Activated CD4-positive, alpha-beta T cell treated with anti-CD3 and anti-CD28 coated beads, Interleukin-2, amount 10 ng/mL, durations not matched to agents 7 days and 5 days (primary cell): ENCODE measurements around the gene GRM7. TPM values are rescaled to one million over a fixed set of nuclear protein-coding genes. Genes with fewer than 3 reads are reported as not detected.

ENCODE experiments used
- CTCF ChIA-PET: fragments of 350-600 bp; sonication (Branson Sonifier 250); formaldehyde crosslinking; loops from one replicate; lab custom pipeline; 2021; ENCODE audit warnings: antibody characterized with exemption; lab: Charles Lee
- POLR2A ChIA-PET: fragments of 350-600 bp; sonication (Branson Sonifier 250); formaldehyde crosslinking; loops from one replicate; lab custom pipeline; 2021; ENCODE audit warnings: antibody characterized with exemption; lab: Charles Lee
- DNase-seq: peaks from one replicate; pipeline ENCODE4 v3.0.0-alpha.2; 2020
- H3K27ac Mint-ChIP-seq: one replicate; pipeline ENCODE4 v1.8.0; 2021; ENCODE audit warnings: mild to moderate bottlenecking, moderate library complexity, mixed read lengths
- H3K27me3 Mint-ChIP-seq: one replicate; pipeline ENCODE4 v1.8.0; 2021; ENCODE audit warnings: mixed read lengths
- H3K36me3 Mint-ChIP-seq: one replicate; pipeline ENCODE4 v1.8.0; 2021; ENCODE audit warnings: low read depth, mixed read lengths
- H3K4me1 Mint-ChIP-seq: one replicate; pipeline ENCODE4 v1.8.0; 2021; ENCODE audit warnings: mixed read lengths
- H3K4me3 Mint-ChIP-seq: one replicate; pipeline ENCODE4 v1.8.0; 2021; ENCODE audit warnings: mild to moderate bottlenecking, moderate library complexity, mixed read lengths
- H3K9me3 Mint-ChIP-seq: one replicate; pipeline ENCODE4 v1.8.0; 2021; ENCODE audit warnings: mixed read lengths
- total RNA-seq, 2 experiments: library from RNA; stranded (reverse); gene quantifications; one replicate each; pipeline ENCODE4 v1.2.3, GENCODE V29; 2021

The GRM7 gene
- total RNA-seq, 2 experiments from 2014 or later: not detected

- Mint-ChIP-seq H3K27ac (no peak overlapping the region), H3K9me3 (peaks cover 3% of the 10 kb centered on the region), H3K4me3 (no peak overlapping the region), H3K36me3 (no peaks in the 10 kb centered on the region), H3K4me1 (no peaks in the 10 kb centered on the region), H3K27me3 (no peaks in the 10 kb centered on the region)
- ChIA-PET POLR2A (no interaction called here), CTCF (no interaction called here)
- no peak for DNase-seq
These were observed 771.4 kb downstream of the GRM7 start for GRCh38 chr3:7632305-7632704.

DNA sequence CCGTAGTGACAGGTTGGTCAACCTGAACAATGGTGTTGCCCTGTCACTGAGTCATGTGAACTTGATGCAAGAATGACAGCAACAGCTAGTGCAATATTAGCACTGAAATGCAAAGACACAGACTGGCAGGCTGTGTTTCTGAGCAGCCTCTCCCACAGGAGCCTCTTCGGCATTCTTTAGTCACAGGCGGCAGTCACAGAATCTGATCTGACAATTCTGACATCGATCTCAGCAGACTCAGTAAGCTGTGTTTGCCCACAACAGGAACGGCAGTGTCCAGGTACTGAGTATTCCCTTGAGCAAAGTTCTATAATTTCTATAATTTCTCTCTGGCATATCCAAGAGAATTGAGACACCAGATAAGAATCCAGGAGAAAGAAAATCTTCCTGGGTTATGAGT, 776.8 kb downstream of the GRM7 start:
- H3K27me3 Mint-ChIP-seq: no peaks in the 10 kb centered on the region
- POLR2A ChIA-PET: no interaction called here

DNA sequence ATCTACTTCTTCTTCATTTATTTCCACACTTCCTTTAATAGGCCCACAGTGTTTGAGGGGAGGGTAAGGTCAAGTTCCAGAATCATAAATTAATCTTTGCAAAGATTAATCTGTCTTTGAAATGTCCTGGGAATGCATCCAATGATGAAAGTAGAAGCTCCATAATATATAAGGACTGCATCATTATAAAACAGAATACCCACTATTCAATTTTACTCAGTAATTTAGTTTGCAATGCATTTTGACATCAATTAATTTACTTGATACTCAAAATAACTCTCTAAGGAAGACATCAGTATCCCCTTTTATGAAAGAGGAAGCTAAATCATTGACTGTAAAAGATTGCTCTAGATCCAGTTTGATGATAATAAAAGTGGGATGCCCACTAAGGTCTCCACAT, 777.2 kb downstream of the GRM7 start:
- DNase-seq: no peak
- CTCF ChIA-PET: no interaction called here
- H3K36me3 Mint-ChIP-seq: no peaks in the 10 kb centered on the region

More for the DNA sequence above, 776.8 kb downstream of the GRM7 start:
- Mint-ChIP-seq H3K4me3 (no peak overlapping the region), H3K27ac (no peak overlapping the region), H3K36me3 (no peaks in the 10 kb centered on the region), H3K9me3 (peaks cover 3% of the 10 kb centered on the region), H3K4me1 (no peaks in the 10 kb centered on the region)
- CTCF ChIA-PET: no interaction called here
- no peak for DNase-seq

GRCh38 chr3:7640787-7641186, 779.9 kb downstream of the GRM7 start:
- Mint-ChIP-seq H3K4me3 (no peak overlapping the region), H3K4me1 (no peaks in the 10 kb centered on the region), H3K27ac (no peak overlapping the region), H3K9me3 (no peaks in the 10 kb centered on the region), H3K36me3 (no peaks in the 10 kb centered on the region), H3K27me3 (no peaks in the 10 kb centered on the region)
- ChIA-PET POLR2A (no interaction called here), CTCF (no interaction called here)
- DNase-seq: no peak

More for the DNA sequence above, 777.2 kb downstream of the GRM7 start:
- no peaks in the 10 kb centered on the region for H3K4me1 Mint-ChIP-seq
- POLR2A ChIA-PET: no interaction called here
- H3K27me3 Mint-ChIP-seq: no peaks in the 10 kb centered on the region
- peaks cover 3% of the 10 kb centered on the region for H3K9me3 Mint-ChIP-seq
- no peak overlapping the region for H3K4me3 Mint-ChIP-seq
- H3K27ac Mint-ChIP-seq: no peak overlapping the region

DNA sequence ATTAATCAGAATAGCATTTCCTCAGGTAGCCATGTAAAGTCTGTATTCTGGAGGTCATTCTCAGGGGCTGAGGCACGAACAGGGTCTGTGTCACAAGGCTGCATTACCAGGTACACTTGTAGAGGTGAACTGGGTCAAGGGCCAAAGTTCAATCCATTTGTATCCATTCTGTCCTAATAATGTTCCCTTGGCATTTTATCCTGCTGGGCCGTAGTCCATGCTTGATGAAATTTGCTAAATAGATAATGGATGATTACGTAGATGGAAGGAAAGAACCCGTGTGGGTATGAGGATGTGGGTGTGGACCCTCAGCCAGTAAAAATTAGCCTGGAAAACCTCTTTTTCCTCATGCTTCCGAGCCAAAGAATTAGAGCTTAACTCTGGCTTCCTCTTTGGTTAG, 785.9 kb downstream of the GRM7 start:
- H3K36me3 Mint-ChIP-seq: no peaks in the 10 kb centered on the region
- no peaks in the 10 kb centered on the region for H3K9me3 Mint-ChIP-seq
- ChIA-PET CTCF (no interaction called here), POLR2A (no interaction called here)
- no peaks in the 10 kb centered on the region for H3K27me3 Mint-ChIP-seq
- no peaks in the 10 kb centered on the region for H3K4me1 Mint-ChIP-seq
- H3K27ac Mint-ChIP-seq: no peak overlapping the region
- no peak overlapping the region for H3K4me3 Mint-ChIP-seq
- DNase-seq: no peak

DNA sequence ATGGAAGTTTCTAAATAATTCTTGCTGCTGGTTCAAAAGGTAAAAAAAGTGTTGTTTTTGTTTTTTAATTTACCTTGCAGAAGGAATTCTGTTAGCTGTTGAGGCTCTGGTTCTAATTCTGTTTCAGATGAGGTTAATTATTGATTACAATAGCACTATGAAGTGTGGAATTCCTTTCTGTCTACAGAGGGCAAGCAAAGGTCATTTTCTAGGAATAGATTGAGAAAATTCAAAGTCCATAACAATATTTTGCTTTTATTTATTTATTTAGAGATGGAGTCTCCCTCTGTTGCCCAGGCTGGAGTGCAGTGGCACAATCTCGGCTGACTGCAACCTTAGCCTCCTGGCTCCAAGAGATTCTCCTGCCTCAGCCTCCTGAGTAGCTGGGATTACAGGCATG, 789.6 kb downstream of the GRM7 start:
- no peaks in the 10 kb centered on the region for H3K9me3 Mint-ChIP-seq

GRCh38 chr3:7651274-7651673, 790.4 kb downstream of the GRM7 start:
- H3K36me3 Mint-ChIP-seq: no peaks in the 10 kb centered on the region
- CTCF ChIA-PET: no interaction called here
- DNase-seq: no peak

More for the DNA sequence above, 789.6 kb downstream of the GRM7 start:
- no peak overlapping the region for H3K27ac Mint-ChIP-seq
- no peak for DNase-seq
- CTCF ChIA-PET: no interaction called here
- POLR2A ChIA-PET: no interaction called here
- H3K27me3 Mint-ChIP-seq: no peaks in the 10 kb centered on the region
- H3K4me1 Mint-ChIP-seq: no peaks in the 10 kb centered on the region
- H3K36me3 Mint-ChIP-seq: no peaks in the 10 kb centered on the region
- no peak overlapping the region for H3K4me3 Mint-ChIP-seq

DNA sequence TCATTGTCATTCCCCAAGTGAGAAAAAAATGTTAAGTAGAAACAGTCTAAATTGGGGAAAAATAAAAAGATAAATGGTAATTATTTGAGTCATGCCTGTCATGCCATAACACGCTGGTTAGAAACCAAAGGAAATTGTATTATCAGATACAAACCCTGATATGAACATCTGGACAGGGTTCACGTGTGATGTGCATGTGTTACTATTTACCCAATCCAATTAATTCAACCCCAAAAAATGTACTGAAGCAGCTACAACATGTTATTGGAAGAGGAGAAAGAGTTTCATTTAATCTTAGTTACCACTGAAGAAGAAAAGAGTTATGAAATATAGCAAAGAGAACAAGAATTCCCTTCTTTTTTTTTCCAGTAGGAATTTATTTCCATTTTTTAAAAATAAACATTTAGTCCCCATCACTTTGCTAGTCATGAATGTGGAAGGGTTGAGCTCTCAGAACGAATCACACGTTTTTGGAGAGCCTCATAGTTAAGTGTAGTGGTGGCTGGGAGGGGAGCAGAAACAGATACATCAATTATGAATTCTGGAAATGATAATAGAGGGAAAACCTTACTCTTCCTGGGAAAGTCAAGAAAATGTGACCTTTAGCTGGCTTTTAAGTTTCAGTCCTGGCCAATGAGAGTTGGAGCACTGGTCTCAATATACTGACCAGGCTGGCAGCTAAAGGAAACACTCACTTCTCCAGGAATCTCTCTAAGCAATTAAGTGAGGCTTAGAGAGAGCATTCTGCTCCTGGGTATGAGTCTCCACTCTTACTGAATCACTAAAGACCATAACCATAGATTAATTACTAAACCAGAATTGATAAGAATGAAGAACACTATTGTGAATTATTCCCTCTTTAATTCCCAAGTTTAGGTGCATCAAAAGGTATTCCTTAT, 796.5 kb downstream of the GRM7 start:
- ChIA-PET CTCF (no interaction called here), POLR2A (no interaction called here)
- H3K27ac Mint-ChIP-seq: no peak overlapping the region
- no peaks in the 10 kb centered on the region for H3K4me1 Mint-ChIP-seq
- DNase-seq: no peak
- no peaks in the 10 kb centered on the region for H3K36me3 Mint-ChIP-seq
- no peaks in the 10 kb centered on the region for H3K27me3 Mint-ChIP-seq
- H3K4me3 Mint-ChIP-seq: no peak overlapping the region
- H3K9me3 Mint-ChIP-seq: no peaks in the 10 kb centered on the region

More at GRCh38 chr3:7651274-7651673, 790.4 kb downstream of the GRM7 start:
- H3K27me3 Mint-ChIP-seq: no peaks in the 10 kb centered on the region
- no peaks in the 10 kb centered on the region for H3K4me1 Mint-ChIP-seq
- POLR2A ChIA-PET: no interaction called here
- no peaks in the 10 kb centered on the region for H3K9me3 Mint-ChIP-seq
- H3K27ac Mint-ChIP-seq: no peak overlapping the region
- no peak overlapping the region for H3K4me3 Mint-ChIP-seq

DNA sequence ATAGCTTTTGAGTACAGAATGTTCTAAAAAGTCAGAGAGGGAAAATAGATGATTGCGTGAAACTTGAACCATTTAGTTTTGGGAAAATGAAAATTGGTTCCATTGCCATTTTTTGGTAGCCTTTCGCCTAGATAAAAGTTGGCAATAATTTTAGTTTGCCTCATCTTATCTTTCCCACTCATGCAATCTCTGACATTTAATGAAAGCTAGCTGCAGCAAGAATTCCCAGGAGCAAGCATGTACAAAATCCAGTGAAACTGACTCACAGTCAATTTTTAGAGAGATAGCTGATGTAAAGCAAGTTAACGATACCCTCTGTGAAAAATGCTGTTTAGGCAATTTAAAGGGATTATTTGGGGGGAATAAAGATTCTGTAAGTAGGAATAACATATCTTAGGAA, 797.4 kb downstream of the GRM7 start:
- Mint-ChIP-seq H3K9me3 (no peaks in the 10 kb centered on the region), H3K27ac (no peak overlapping the region), H3K4me1 (no peaks in the 10 kb centered on the region), H3K36me3 (no peaks in the 10 kb centered on the region), H3K4me3 (no peak overlapping the region), H3K27me3 (no peaks in the 10 kb centered on the region)
- CTCF ChIA-PET: no interaction called here
- DNase-seq: no peak
- POLR2A ChIA-PET: no interaction called here

DNA sequence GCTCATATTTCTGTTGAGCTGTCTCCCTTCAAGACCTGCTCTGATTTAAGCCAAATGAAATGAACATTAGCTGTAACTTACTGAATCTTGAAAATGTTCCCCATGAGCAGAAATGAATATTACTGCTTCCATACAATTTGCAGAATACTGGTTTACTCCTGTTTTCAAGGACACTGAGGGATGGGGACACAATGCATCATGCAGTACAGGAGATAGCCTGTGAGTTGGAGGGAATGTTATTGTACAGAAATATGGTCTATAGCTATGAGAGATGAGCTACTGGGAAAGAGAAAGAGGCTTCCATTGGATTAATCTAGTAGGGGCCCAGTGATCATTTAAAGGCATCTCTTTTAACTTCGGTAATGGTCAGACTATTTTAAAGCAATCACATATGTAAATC, 798.2 kb downstream of the GRM7 start:
- no peak overlapping the region for H3K27ac Mint-ChIP-seq
- no peaks in the 10 kb centered on the region for H3K9me3 Mint-ChIP-seq
- POLR2A ChIA-PET: no interaction called here
- H3K4me3 Mint-ChIP-seq: no peak overlapping the region
- H3K36me3 Mint-ChIP-seq: no peaks in the 10 kb centered on the region
- no peaks in the 10 kb centered on the region for H3K4me1 Mint-ChIP-seq
- DNase-seq: no peak
- no peaks in the 10 kb centered on the region for H3K27me3 Mint-ChIP-seq
- CTCF ChIA-PET: no interaction called here

- Mint-ChIP-seq H3K4me3 (no peak overlapping the region), H3K27me3 (no peaks in the 10 kb centered on the region), H3K4me1 (no peaks in the 10 kb centered on the region), H3K36me3 (no peaks in the 10 kb centered on the region), H3K27ac (no peak overlapping the region), H3K9me3 (no peaks in the 10 kb centered on the region)
- DNase-seq: no peak
- ChIA-PET POLR2A (no interaction called here), CTCF (no interaction called here)
These were observed 802.9 kb downstream of the GRM7 start for GRCh38 chr3:7663771-7664170.

GRCh38 chr3:7667774-7668173, 806.9 kb downstream of the GRM7 start:
- H3K4me3 Mint-ChIP-seq: no peak overlapping the region
- DNase-seq: no peak
- H3K27me3 Mint-ChIP-seq: no peaks in the 10 kb centered on the region
- H3K4me1 Mint-ChIP-seq: no peaks in the 10 kb centered on the region
- H3K9me3 Mint-ChIP-seq: no peaks in the 10 kb centered on the region
- H3K27ac Mint-ChIP-seq: no peak overlapping the region
- POLR2A ChIA-PET: no interaction called here
- no peaks in the 10 kb centered on the region for H3K36me3 Mint-ChIP-seq
- CTCF ChIA-PET: interaction anchor here (0.6 kb wide), 1 partner anchor 1596 kb away, joined by 3 read pairs; no protein-coding TSS in a partner anchor

GRCh38 chr3:7669641-7670040, 808.7 kb downstream of the GRM7 start:
- Mint-ChIP-seq H3K27ac (no peak overlapping the region), H3K4me3 (no peak overlapping the region), H3K27me3 (no peaks in the 10 kb centered on the region), H3K36me3 (no peaks in the 10 kb centered on the region), H3K9me3 (no peaks in the 10 kb centered on the region), H3K4me1 (no peaks in the 10 kb centered on the region)
- ChIA-PET CTCF (interaction anchor here (1.1 kb wide), 1 partner anchor 11 kb away, joined by 4 read pairs; no protein-coding TSS in a partner anchor), POLR2A (no interaction called here)
- DNase-seq: no peak

GRCh38 chr3:7678521-7678920, 817.6 kb downstream of the GRM7 start:
- CTCF ChIA-PET: no interaction called here
- DNase-seq: no peak
- H3K4me3 Mint-ChIP-seq: no peak overlapping the region
- no peaks in the 10 kb centered on the region for H3K36me3 Mint-ChIP-seq
- no peaks in the 10 kb centered on the region for H3K9me3 Mint-ChIP-seq
- H3K4me1 Mint-ChIP-seq: no peaks in the 10 kb centered on the region
- no peak overlapping the region for H3K27ac Mint-ChIP-seq
- no peaks in the 10 kb centered on the region for H3K27me3 Mint-ChIP-seq
- POLR2A ChIA-PET: no interaction called here
